GM04504 (cell line): ENCODE results near the gene PKN2.
A peak's percentile ranks its signal among the peaks of the same experiment; 100 is the strongest.

Source experiments
- DNase-seq: peaks from one replicate; pipeline ENCODE4 v3.0.0-alpha.2; 2012; ENCODE audit warnings: low read depth

The PKN2 gene

DNA sequence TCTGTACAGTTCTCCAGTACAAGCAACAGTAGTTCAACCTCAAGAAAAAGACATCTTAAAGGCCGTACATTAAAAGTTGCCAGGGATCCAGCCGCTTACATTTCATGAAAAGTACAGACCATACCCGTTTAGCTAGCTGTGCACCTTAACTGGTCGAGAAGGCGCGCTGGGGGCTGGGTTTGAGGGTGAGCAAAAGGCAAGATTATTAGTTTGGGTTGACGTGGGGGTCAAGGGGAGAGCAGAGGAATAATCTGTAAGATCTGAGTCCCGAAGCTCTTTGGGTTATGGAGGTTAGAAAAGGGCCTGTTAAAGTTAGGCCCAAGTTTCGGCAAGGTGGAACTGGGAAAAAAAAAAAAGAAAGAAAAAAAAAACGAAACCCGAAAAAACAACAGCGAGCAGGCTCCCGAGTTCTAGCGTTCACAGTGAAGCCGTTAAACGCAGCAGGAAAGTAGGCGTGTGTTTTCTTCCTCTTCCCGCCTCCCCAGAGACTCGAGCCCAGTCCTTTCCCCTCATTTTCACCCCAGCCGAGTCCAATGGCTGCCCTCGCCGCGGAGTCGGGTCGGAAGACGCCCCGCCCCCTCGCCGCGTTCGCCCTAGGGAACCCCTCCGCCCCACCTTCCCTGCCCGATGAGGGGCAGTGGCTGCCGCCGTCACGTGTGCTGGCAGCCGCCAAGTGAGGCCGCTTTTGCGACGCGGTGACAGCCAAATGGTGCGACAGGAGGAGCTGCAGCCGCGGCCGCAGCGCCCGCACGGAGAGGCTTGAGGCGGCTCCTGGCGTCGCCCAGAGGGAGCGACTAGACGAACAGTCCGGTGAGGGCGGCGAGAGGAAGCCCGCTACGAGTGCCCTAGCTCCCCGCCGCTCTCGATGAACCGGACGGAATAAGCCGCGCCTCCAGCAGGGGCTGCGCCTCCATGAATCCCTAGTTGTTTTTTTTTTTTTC lies at the start of gene PKN2:
Gene PKN2, plus strand, starts transcription at position 733 of the 941 bp plus-strand sequence. CDS start 308 bp downstream, outside the sequence.
- DNase-seq = peak; percentile 97

DNA sequence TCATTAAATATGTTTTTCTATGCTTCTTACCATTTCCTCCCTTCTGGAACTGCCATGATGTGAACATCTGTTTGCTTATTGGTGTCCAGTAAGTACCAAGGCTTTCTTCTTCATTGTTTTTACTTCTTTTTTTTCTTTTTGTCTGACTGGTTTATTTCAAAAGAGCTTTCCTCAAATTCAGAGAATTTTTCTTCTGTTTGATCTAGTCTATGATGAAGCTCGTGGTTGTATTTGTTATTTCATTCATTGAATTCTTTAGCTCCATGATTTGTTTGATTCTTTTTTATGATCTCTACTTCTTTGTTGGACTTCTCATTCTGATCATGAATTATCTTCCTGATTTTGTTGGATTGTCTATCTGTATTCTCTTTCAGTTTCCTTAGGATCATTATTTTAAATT lies 49.5 kb upstream of the PKN2 start:
- DNase-seq = no peak

DNA sequence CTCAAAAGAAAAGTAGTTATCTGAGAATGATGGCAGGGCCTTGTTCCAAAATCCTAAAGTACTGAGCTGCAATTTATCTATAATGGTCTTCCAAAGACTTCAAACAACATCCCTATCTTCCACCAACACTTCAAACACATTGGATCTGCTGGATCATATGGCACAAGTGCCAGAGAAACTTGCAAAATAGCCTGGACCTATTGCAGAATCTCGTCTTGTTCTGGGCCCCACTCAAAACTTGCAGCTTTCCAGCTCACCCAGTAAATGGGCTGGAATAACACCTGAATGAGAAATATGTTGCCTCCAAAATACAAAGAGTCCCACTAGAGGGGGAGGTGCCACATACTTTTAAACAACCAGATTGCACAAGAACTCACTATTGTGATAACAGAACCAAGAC lies 44.0 kb upstream of the PKN2 start:
- no peak for DNase-seq

DNA sequence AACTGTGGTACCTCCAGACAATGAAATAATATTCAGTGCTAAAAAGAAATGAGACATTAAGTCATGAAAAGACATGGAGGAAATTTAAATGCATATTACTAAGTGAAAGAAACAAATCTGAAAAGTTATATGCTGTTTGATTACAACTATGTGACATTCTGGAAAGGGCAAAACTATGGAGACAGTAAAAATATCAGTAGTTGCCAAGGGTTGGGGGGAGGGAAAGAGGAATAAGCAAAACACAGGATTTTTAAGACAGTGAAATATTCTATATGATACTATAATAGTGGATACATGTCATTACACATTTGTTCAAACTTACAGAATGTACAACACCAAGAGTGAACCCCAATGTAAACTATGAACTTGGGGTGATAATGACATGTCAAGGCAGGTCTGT lies 38.2 kb upstream of the PKN2 start:
- DNase-seq = no peak

DNA sequence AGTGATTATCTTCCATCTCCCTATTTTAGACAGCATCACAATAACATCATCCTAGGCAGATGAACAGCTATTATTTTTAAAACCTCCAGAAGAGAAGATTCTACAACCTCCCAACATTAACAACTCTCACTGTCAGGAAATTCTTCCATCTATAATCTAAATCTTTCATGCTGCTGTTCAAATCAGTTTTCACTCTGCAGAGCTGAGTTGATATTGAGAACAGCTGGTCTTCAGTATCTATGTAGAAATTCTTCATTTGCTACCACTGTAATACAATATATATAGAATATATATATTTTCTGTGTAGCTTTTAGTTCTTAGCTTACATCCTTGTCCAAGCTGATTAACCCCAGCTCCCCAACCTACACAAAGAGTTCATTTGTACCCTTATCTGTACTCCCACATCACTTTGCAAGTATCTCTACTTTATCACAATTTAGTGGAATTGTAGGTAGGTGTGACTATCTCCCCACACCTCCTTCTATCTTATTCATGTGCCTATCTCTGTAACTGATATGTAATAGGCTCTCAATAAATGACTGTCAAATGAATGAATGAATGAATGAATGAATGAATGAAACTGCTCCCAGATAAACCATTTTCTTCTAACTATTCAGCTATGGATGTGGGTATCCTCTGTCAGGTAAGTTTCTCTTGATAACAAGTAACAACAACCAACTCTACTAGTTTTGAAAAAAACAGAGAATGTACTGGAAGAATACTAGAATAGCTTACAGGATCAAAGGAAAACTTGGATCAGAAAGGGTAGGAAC lies 37.4 kb upstream of the PKN2 start:
- no peak for DNase-seq

DNA sequence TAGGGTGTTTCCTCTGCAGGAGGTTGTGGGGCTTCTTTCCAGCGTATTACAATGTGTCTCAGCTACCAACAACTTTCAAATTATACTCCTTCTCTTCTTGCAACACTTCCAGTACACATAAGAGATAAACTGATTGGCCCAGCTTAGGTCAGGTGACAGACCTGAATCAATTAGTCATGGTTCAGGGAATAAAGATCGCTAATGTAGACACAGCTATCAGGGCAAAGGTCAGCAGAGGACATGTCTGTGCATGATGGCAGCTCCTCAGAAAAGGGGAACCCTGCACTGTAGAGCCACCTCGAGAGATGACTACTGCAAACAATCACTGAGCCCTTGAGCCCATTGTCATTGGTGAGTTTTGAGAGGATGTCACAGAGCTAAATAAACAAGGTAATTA lies 36.8 kb upstream of the PKN2 start:
- DNase-seq = no peak

DNA sequence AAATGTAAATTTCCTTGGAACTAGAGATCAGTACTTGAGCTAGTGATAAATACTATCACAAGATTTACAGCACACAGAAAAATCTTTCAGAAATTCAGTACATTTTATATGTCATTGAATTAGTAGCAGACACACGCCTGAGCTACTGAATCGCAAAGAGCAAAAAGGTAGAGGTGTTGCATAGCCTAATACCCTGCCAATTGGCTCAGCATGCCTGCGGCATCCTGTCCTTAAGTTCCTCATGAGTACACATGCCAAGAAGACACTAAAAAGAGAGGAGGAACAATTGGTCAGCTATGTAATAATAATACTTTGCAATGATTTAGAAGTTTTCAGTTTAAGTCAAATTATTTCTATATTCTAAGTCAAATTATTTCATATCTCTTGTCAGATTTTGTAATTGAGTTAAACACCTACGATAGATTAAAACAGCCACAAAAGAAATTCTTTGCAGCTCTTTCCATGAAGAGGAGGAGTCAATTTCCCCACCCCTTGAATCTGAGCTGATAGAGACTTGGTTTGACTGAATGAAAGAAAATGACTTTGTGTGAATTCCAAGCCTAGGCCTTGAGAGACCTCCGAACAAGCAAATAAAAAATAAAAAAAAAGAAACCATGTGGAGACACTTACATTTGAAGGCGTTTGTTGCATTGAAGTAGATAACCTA lies 36.2 kb upstream of the PKN2 start:
- no peak for DNase-seq

DNA sequence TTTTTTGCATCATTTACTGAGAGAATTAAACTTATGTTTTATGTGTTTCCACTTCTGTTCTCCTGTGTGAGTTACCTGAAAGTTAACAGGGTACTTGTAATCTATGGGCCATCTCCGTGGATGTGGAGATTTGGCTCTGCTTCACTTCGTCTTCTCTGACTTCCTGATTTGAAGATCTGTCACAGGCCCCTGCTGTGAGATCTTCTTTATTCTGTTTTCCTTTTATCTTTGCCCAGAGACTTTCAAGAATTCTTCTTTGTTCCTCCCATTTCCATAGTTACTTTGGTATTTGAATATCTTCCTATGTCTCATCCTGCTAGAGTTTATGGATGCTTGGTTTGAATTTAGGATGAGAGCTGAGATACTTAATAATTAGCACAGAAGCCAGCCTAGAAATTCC lies 35.4 kb upstream of the PKN2 start:
- no peak for DNase-seq

DNA sequence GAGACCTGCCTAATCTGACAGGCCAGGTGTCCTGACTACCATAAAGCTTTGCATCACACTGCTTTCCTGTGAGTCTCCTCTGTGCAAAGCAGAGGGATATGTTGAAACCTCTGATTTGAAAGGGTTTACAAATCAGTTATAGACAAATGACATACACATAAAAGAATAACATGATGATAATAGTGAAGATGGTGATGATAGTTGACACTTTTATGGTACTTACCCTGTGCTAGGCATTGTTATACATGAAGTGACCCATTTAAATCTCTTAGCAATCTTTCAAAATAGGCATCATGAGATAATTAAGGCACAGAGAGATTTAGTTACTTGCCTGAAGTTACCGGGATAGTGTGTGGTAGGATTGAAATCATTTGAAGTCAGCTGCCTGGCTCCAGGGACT lies 34.1 kb upstream of the PKN2 start:
- no peak for DNase-seq

DNA sequence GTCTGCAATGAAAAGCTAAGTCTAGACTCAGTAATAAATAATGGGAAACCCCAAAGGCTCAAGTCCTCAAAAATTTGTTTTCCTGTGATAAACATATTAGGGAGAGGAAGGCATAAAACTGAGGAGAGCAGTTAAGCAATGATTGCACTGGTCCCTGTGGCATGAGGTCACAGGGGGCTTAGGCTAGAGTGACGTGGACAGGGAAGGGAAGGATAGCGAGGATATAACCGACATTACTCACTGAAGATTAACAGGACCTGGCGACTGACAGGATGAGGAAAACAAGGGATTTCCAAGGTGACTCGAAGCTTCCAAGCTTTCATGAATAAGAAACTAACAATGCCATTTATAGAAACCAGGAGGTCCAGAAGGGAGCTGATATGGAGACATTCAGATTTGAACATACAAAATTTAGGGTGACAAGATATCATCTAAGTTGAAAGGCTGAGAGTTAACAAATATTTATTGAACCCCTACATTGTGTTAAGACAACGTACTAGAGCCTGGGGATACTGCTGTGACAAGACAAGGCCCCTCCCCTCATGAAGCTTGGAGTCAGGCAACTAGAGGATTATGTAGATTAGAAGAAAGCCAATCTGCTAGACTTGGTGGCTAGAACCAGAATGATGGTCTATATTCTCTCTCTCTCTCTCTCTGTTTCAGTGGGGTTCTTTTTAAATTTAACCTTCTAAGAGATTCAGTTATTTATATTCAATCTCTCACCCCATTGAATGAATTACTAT lies 33.2 kb upstream of the PKN2 start:
- no peak for DNase-seq

DNA sequence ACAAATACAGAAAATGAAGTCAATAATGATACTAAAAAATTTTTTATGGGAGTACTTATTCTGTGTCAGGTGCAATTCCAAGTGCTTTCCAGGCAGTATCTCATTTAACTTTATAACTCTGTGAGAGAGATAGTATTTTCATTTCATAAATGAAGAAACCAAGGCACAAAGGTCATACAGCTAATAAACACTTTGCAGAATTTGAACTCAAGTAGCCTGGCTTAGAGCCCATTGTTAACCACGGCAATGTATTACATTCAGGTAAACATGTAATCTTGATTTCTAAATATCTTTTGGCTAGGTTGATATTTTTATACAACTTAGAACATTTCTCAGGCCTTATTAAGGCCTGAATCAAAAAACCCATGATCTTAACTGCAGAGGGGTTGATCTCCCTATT lies 28.9 kb upstream of the PKN2 start:
- no peak for DNase-seq

DNA sequence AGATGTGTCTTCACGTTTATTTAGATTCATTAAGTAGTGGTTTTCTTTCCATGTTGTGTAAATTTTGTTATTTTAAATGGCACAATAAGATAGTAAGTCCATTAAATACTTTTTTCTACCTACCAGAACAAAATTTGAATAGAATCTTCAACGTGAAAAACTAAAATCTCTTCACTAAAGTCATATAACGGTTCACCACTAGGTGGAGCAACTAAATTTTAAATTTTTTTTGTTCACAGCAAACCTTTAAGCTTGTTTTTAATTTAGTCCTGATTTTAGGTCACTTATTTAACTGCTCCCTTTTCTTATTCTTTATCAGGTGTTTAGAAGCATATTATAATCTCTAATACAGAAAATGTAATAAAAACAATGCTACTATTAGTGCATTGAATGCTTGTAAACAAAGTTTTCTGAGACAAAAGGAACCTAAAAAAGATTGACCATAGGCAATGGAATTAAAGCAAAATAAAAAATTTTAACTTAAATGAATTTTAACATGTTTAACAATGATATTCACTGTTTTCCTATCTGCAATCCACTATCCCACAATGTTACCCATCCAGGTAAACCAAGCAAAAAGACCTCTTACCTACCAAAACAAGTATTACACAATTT lies 28.3 kb upstream of the PKN2 start:
- no peak for DNase-seq

DNA sequence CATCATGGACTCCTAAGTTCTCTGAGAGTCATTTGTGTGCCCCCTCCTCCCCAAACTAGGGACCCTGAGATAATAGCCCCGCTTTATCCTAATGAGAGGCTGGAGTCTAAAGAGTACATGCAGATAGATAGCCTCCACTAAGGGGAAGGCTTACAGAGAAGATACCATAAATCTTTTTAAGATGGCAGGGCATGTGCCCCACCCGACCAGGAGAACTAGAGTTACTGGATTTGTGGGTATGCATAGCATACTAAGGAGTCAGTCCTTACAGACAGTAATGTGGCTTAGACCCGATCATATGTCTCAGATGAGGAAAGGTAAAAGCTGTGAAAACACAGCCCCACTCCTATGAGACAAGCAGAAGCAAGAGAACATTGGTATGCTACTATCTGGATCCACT lies 25.7 kb upstream of the PKN2 start:
- no peak for DNase-seq

DNA sequence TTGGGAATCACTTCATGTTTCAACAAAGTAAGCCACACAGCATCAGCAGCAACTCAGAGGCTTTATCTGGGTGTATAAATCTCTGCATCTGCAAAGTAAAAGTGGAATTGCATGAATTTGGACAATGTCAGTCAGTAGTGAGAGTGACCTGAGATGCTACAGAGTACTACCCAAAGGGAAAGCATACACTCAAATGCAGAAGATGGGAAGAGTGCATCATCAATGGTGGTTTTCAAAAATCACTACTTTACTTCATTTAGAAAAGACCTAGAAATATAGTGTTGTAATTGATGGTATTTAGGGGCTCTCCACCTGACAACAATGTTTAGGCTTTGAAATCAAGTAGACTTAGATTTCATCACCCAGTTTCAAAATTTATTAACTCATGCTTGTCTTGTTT lies 24.5 kb upstream of the PKN2 start:
- DNase-seq = no peak

DNA sequence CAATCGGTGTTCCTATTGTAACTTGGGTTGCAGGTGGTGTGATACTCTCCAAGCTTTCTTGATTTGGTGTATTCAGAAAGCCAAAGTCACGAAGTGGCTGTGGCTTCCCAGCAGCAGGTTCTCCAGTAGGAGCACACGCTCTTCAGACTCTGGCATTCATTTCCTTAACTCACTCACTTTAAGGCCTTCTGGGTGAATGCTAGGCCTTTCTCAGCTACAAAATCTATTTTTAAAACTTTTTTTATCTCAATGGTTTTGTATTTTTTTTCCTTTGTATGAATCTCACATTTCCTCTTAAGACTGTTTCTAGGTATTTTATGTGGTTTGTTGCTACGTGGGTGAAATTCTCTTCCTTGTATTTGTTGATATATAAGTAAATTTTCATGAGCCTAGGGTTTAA lies 22.9 kb upstream of the PKN2 start:
- no peak for DNase-seq

DNA sequence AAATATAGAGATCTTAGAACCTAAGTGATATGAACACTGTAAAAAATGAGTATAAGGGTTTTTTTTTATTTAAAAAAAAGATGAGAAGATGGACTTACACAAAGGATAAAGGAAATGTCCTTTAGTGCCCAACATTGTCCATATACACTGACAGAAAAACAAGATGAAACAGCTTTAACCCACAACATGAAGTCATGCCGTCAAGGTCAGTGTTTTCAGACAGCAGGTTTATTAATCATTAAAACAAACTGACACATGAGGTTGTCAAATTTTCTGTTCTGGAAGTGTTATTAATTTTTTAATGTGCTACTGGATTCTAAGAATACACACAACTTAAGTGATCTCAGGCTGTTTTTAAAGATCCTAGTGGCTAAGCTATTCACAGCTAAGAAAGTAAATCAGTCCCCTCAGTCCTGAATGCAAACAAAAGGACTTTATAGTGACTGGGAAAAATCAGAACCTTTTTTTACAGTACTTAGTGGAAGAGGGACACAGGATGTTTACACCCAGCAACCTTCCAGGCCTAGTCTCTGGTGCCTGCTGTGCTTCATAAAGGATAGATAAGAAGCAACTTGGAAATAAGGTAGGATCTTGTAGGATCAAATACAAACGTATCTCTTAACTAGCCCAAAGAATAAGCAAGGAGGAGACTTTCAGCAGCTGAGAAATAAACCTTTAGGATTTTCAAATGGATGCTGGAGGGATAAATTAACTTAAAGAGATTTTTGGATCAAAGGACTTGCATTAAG lies 21.9 kb upstream of the PKN2 start:
- no peak for DNase-seq

DNA sequence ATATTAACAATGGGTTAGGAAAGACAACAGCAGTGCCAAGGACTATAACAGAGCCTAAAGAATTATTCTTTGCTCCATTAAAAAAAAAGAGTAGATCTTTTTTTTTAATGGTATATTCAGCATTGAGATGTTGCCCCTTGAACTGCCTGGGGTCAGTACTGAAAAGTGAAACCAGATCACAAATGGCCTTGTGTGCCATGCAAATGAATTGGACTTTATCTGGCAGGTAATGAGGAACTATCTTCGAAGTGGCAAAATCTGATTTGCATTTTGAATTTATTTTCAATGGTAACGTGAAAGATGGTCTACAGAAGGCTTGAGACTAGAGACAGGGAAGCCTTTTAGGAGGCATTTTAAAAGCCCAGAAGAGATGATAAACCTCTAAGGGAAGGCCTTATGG lies 21.4 kb upstream of the PKN2 start:
- DNase-seq = no peak

DNA sequence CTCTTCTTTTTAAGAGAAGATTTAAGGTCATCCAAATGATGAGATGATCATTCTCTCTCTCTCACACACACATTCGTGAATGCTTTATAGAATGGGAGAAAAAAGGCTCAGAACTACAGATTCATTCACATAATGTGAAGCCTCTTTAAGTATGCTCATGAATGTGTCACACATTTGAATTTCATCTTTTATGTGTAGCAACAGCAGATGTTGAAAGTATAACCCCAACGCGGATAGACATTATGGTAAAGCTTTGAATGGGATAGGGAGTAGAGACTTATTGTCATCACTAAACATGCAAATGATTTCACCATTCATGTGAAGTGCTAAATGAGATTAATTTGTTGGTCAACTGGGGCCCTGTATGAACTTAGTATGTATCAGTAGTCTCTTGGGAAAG lies 15.7 kb upstream of the PKN2 start:
- DNase-seq = no peak

DNA sequence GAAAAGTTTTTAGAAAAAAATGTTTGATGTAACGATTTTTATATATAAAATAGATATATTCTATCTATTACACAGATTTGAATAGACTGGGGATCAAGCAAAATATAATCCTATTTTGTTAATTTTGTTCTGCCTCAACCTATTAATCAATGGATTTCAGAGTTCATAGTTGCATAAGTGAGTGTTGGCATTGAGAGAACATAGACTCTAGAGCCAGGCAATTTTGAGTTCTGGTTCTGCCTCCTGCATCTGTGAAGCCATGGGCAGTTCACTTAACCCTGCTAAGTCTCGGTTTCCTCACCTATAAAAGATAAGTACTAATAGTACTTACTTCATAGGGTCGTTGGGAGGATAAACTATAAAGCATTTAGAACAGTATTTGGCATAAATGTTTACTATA lies 13.6 kb upstream of the PKN2 start:
- no peak for DNase-seq

DNA sequence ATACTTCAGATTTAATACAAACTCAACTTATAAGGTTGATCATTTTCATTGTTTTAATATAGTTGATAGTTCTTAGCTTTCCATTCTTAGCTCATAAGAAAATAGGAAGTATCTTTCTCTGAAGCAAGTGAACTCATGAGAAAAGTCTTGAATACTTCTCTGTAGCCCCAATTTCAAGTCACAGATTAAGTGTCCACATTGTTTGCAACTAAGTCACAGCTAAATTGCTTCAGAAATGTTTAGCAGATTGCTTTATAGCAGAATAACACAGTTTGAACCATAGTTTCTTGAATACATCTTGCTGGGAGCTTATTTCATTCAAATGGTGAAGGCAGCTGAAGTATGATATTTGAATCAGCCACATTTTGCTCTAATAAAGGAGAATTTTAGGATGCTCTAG lies 10.6 kb upstream of the PKN2 start:
- DNase-seq = no peak

DNA sequence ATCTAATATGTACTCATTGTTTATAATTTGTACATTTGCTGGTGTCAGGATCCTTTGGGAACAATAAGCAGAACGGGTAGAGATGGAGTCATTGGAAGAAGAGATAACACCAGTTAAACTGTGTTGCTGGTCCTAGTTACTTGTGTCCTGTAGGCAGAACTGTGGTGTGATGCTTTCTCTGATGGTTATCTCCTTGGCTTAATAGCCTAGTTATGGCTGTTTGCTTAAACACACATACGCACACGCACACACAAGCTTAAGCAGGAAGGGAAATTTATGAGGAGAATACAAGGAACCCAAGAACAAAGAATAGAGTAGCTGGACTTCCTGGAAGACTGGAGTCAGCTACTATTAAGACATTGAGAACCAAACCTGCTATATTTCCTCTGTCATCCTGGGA lies 5.7 kb upstream of the PKN2 start:
- no peak for DNase-seq
